SK-N-SH (cell line): Measurements from ENCODE around the gene RHBDL1. TPM values are rescaled to one million over a fixed set of nuclear protein-coding genes. Genes with fewer than 3 reads are reported as not detected.

Source experiments
- CTCF ChIA-PET: fragments of 300-600, 350-600 bp; formaldehyde crosslinking; extraction: SDS; loops from one replicate; lab custom pipeline; 2021; lab: Yijun Ruan, JAX
- POLR2A ChIA-PET: fragments of 350-600 bp; sonication (Branson Sonifier 250); formaldehyde crosslinking; extraction: SDS; loops from one replicate; lab custom pipeline; 2020; ENCODE audit warnings: antibody characterized with exemption, inconsistent platforms; lab: Yijun Ruan, JAX
- DNase-seq: peaks from one replicate; pipeline ENCODE4 v3.0.0; 2012
- H2AFZ ChIP-seq: fragments of 200-600 bp; sonication (generic); 2 replicates; pipeline ENCODE4 v1.8.1; 2016; ENCODE audit warnings: antibody characterized with exemption, mild to moderate bottlenecking, low read depth
- H3F3A ChIP-seq: fragments of 200-600 bp; sonication (generic); replicated peaks from 2 replicates; pipeline ENCODE3; 2016; ENCODE audit warnings: antibody characterized with exemption, mild to moderate bottlenecking; ENCODE audit not compliant: insufficient read depth
- H3K27ac ChIP-seq, 2 experiments: fragments of 200-500 bp in 1 of 2; fragments of 200-600 bp in 1 of 2; sonication (Bioruptor generic) in 1 of 2; sonication (generic), shearing (Covaris generic) in 1 of 2; 2 replicates each; pipeline versions ENCODE4 v1.5.1 to v1.6.1; 2014 to 2016; ENCODE audit warnings: low read depth in 2 of 2, inconsistent platforms in 1 of 2, low read length in 1 of 2, mild to moderate bottlenecking in 1 of 2, mixed read lengths in 1 of 2
- H3K27me3 ChIP-seq: fragments of 200-600 bp; sonication (generic), shearing (Covaris generic); 2 replicates; pipeline ENCODE4 v1.6.1; 2016; ENCODE audit warnings: mixed run types; ENCODE audit not compliant: insufficient read depth
- H3K36me3 ChIP-seq, 2 experiments: fragments of 200-500 bp in 1 of 2; fragments of 200-600 bp in 1 of 2; sonication (Bioruptor generic) in 1 of 2; sonication (generic) in 1 of 2; replicated peaks in 1 of 2; 2 replicates each; pipeline versions ENCODE3 to v1.5.1; 2014 to 2016; ENCODE audit warnings: low read length in 1 of 2, mild to moderate bottlenecking in 1 of 2; ENCODE audit not compliant: insufficient read depth in 2 of 2, control insufficient read depth in 1 of 2
- H3K4me1 ChIP-seq, 2 experiments: fragments of 200-500 bp in 1 of 2; fragments of 200-600 bp in 1 of 2; sonication (Bioruptor generic) in 1 of 2; sonication (generic), shearing (Covaris generic) in 1 of 2; 2 replicates each; pipeline versions ENCODE4 v1.5.1 to v1.6.1; 2014 to 2016; ENCODE audit warnings: low read depth in 1 of 2, low read length in 1 of 2, mixed run types in 1 of 2; ENCODE audit not compliant: insufficient read depth in 2 of 2, control insufficient read depth in 1 of 2
- H3K4me2 ChIP-seq: fragments of 200-600 bp; sonication (generic), shearing (Covaris generic); 2 replicates; pipeline ENCODE4 v1.6.1; 2017; ENCODE audit warnings: mixed run types
- H3K4me3 ChIP-seq, 2 experiments: fragments of 200-500 bp in 1 of 2; fragments of 200-600 bp in 1 of 2; sonication (Bioruptor generic) in 1 of 2; sonication (generic), shearing (Covaris generic) in 1 of 2; 2 replicates each; pipeline versions ENCODE4 v1.5.1 to v1.8.1; 2014 to 2016; ENCODE audit warnings: low read depth in 2 of 2, inconsistent platforms in 1 of 2, low read length in 1 of 2, mild to moderate bottlenecking in 1 of 2, mixed read lengths in 1 of 2, moderate library complexity in 1 of 2
- H3K79me2 ChIP-seq: fragments of 200-600 bp; sonication (generic); 2 replicates; pipeline ENCODE4 v1.8.1; 2017; ENCODE audit warnings: mild to moderate bottlenecking; ENCODE audit not compliant: insufficient read depth
- H3K9ac ChIP-seq: fragments of 200-600 bp; sonication (generic); 2 replicates; pipeline ENCODE4 v1.6.1; 2017; ENCODE audit warnings: mixed run types
- H3K9me2 ChIP-seq: fragments of 200-600 bp; sonication (generic); 2 replicates; pipeline ENCODE4 v1.6.1; 2017; ENCODE audit warnings: mixed run types
- H3K9me3 ChIP-seq: fragments of 200-600 bp; sonication (generic); 2 replicates; pipeline ENCODE4 v1.6.1; 2017; ENCODE audit warnings: mixed run types, mild to moderate bottlenecking, moderate library complexity
- H4K20me1 ChIP-seq: fragments of 200-600 bp; sonication (generic); 2 replicates; pipeline ENCODE4 v1.6.1; 2017; ENCODE audit warnings: mild to moderate bottlenecking, mixed run types; ENCODE audit not compliant: insufficient read depth
- CHD2 ChIP-seq: fragments of 150-350 bp; IDR thresholded peaks from 2 replicates; pipeline ENCODE4 v1.6.1; 2018; ENCODE audit warnings: low read length; ENCODE audit not compliant: partially characterized antibody
- ELF1 ChIP-seq: IDR thresholded peaks from 2 replicates; pipeline ENCODE4 v1.4.0; 2012
- EP300 ChIP-seq, 2 experiments: IDR thresholded peaks; 2 replicates each; pipeline versions ENCODE4 v1.4.0 to v1.6.1; 2012; ENCODE audit warnings: borderline replicate concordance in 1 of 2, low read depth in 1 of 2, low read length in 1 of 2
- EZH2phosphoT487 ChIP-seq: fragments of 200-600 bp; sonication (generic); IDR thresholded peaks from 2 replicates; pipeline ENCODE4 v1.6.1; 2017; ENCODE audit warnings: low read depth, mixed run types, mild to moderate bottlenecking, antibody characterized with exemption, moderate library complexity, borderline replicate concordance
- MEF2A ChIP-seq: IDR thresholded peaks from 2 replicates; pipeline ENCODE4 v1.4.0; 2012; ENCODE audit warnings: low read depth, borderline replicate concordance
- NFIC ChIP-seq: IDR thresholded peaks from 2 replicates; pipeline ENCODE4 v1.4.0; 2012; ENCODE audit warnings: borderline replicate concordance
- RFX5 ChIP-seq: IDR thresholded peaks from 2 replicates; pipeline ENCODE4 v1.6.1; 2012; ENCODE audit warnings: mild to moderate bottlenecking, improper control_type of control experiment, low read length
- RXRA ChIP-seq: IDR thresholded peaks from 2 replicates; pipeline ENCODE4 v1.4.0; 2012; ENCODE audit warnings: low read depth, mild to moderate bottlenecking, borderline replicate concordance
- SIN3A ChIP-seq: IDR thresholded peaks from 2 replicates; pipeline ENCODE4 v1.6.1; 2012; ENCODE audit warnings: low read depth, mild to moderate bottlenecking, low read length, moderate library complexity, borderline replicate concordance
- SMC3 ChIP-seq: IDR thresholded peaks from 2 replicates; pipeline ENCODE4 v1.6.1; 2012; ENCODE audit warnings: low read depth, low read length, improper control_type of control experiment
- TEAD4 ChIP-seq: IDR thresholded peaks from 2 replicates; pipeline ENCODE4 v1.4.0; 2012; ENCODE audit warnings: mild to moderate bottlenecking, borderline replicate concordance; ENCODE audit not compliant: insufficient read depth
- YY1 ChIP-seq: IDR thresholded peaks from 2 replicates; pipeline ENCODE4 v1.4.0; 2012; ENCODE audit warnings: low read depth, mild to moderate bottlenecking
- whole genome bisulfite sequencing: methylation state at CpG from one replicate; pipeline ENCODE4 v1.1.6; 2017; ENCODE audit warnings: low lambda C conversion rate; 5-methylcytosine and 5-hydroxymethylcytosine counted together
- polyA plus RNA-seq, 3 experiments: library from polyadenylated mRNA; depleted of rRNA; stranded (reverse); fragments of >200 nt; gene quantifications; 2 replicates each; pipeline ENCODE4 v1.2.3, GENCODE V29; 2012
- TF ChIP-seq, protein P1 (sequence below): fragments of 150-350 bp; IDR thresholded peaks from 2 replicates; pipeline ENCODE4 v1.6.1; 2016; ENCODE audit warnings: mild to moderate bottlenecking, low read depth, low read length
- TF ChIP-seq, protein P2 (sequence below): IDR thresholded peaks from 2 replicates; pipeline ENCODE4 v1.4.0; 2012; ENCODE audit warnings: low read depth, borderline replicate concordance
- TF ChIP-seq, protein P3 (sequence below): IDR thresholded peaks from 2 replicates; pipeline ENCODE4; 2012
- TF ChIP-seq, protein P4 (sequence below): IDR thresholded peaks from 2 replicates; pipeline ENCODE4 v1.4.0; 2012; ENCODE audit warnings: low read depth
- TF ChIP-seq, protein P5 (sequence below): fragments of 200-600 bp; sonication (generic); IDR thresholded peaks from 2 replicates; pipeline ENCODE4 v1.6.1; 2017; ENCODE audit warnings: antibody characterized with exemption, mild to moderate bottlenecking, moderate library complexity

RHBDL1 gene
- polyA plus RNA-seq, 1 of the 3 experiments (the other 2 are of a cell fraction): 4.1 TPM

DNA sequence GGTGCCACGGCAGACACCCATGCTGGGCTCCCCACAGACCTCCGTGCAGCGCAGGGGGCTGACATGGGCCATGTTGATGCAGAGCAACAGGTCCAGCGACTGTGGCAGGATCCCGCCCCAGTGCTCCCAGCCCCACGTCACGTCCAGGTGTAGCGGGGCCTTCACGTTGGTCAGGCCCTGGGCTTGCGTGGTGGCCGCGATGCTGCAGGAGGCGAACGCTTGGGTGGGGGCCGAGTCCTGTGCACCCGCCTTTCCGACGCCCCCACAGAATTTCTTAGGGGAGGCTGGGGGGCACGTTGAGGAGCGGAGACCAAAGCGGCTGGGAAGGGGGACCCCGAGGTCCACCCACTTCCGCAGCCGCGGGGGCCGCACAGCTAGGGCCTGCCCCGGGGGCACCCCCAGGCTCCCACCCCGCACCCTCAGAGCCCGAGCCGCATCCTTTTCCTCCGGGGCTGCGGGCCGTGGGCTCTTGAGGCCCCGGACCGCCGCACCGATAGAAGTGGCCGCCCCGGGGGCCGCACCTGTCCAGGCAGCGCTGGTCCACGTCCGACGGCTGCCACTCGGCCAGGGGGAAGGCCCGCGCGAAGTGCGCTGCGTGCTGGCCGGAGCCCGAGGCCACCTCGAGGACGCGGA is 39.8 kb upstream of the RHBDL1 start:
- peak overlapping the region; percentile 94 to 98; a peak in 3 of 4 replicates for H3K27ac ChIP-seq
- no peaks in the 10 kb centered on the region for H3K27me3 ChIP-seq
- no peaks in the 10 kb centered on the region for H3K9me3 ChIP-seq
- H3F3A ChIP-seq: peaks cover 13% of the 10 kb centered on the region
- 0% methylated on average over 3 of the region's 55 CpGs for WGBS
- peaks cover 0 to 16% of the 10 kb centered on the region in 2 experiments for H3K36me3 ChIP-seq
- no peak overlapping the region for H2AFZ ChIP-seq
- peak overlapping the region; percentile 90 for H3K9ac ChIP-seq
- H3K79me2 ChIP-seq: peaks cover 12% of the 10 kb centered on the region; the same call in 1 of the 2 replicates
- H3K4me2 ChIP-seq: peak overlapping the region; percentile 90
- DNase-seq: no peak
- H3K9me2 ChIP-seq: no peaks in the 10 kb centered on the region
- ChIA-PET POLR2A (interaction anchor here (0.7 to 1.6 kb wide), 6 partner anchors 11 to 109 kb away, joined by 3 to 5 read pairs (median 4); partner anchors contain the start of genes ANTKMT, CAPN15 and WDR90), CTCF (interaction anchor here (0.9 to 2.2 kb wide), 8 partner anchors 8 to 1570 kb away, joined by 3 to 11 read pairs (median 4); partner anchors contain the start of genes JMJD8, MLST8, WDR24 and WDR90)
- TF ChIP-seq MEF2A: no peak
- 0 out of 4 replicates have a peak, but pooled peaks of 1 of the 2 experiments have one; percentile 6 for TF ChIP-seq EP300 (IDR thresholded peaks at IDR 0.05; ENCODE audit: borderline replicate concordance in 1 of 2, low read depth in 1 of 2, low read length in 1 of 2)
- H3K4me1 ChIP-seq: peaks cover 0 to 34% of the 10 kb centered on the region in 2 experiments; a peak in 1 of 4 replicates
- peak overlapping the region; percentile 78 to 87 for H3K4me3 ChIP-seq
- H4K20me1 ChIP-seq: no peaks in the 10 kb centered on the region; the same call in 1 of the 2 replicates

DNA sequence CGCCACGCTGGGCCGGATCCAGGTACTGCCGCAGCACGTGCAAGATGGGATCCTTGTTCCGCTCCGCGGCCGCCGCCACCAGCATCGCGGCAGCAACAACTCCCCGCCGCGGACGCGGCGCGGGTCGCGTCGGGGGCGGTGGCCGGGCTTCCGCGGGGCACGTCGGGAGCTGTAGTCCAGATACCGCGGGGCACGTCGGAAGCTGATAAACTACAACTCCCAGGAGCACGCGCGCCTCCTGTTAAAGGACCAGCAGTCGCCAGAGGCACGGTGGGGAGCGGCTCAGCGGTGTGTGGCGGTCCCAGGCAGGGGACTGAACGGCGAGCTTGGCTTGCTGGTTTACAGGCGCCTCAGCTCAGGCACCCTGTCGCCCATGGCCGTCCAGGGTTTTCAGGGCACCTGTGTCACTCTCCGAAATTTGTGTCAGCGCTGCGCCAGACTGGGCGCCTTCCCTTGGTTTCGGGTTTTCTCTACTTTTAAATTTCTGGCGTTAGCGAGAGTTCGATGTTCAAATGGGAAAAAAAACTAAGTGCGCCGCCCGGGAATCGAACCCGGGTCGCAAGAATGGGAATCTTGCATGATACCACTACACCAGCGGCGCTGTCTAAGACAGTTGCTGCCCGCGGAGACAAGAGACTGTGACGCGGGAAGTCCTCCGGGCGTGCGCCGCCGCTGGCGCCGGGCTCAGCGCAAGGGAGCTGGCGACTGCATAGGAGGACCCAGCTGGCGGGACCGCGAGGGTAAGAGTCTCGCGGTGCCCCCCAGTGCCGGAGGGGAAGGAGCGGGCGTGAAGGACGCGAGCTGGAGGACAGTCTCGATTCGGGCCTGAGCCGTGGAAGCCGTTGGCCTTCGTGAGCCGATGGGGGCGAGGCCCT is 39.0 kb upstream of the RHBDL1 start, which contains the start of gene METTL26:
Gene METTL26 (minus strand): TSS at position 100 of the 875 bp plus-strand sequence. CDS start 15 bp downstream, at position 85.
- ChIA-PET CTCF (interaction anchor here (0.9 to 2.2 kb wide), 8 partner anchors 9 to 1569 kb away, joined by 3 to 11 read pairs (median 3); partner anchors contain the start of genes JMJD8, MLST8, WDR24 and WDR90), POLR2A (interaction anchor here (0.7 to 1.6 kb wide), 8 partner anchors 12 to 109 kb away, joined by 3 to 5 read pairs (median 4); partner anchors contain the start of genes ANTKMT, CAPN15, RAB40C and WDR90)
- peaks cover 12% of the 10 kb centered on the region; the same call in 1 of the 2 replicates for H3K79me2 ChIP-seq
- H3K9me3 ChIP-seq: no peaks in the 10 kb centered on the region
- 1% methylated on average over 45 of the region's 91 CpGs for WGBS
- H3F3A ChIP-seq: peaks cover 13% of the 10 kb centered on the region
- no peaks in the 10 kb centered on the region for H3K27me3 ChIP-seq
- H3K4me3 ChIP-seq: peak within 1 kb of the TSS; percentile 78 to 87
- H3K9me2 ChIP-seq: no peaks in the 10 kb centered on the region
- H4K20me1 ChIP-seq: no peaks in the 10 kb centered on the region; the same call in 1 of the 2 replicates
- H3K4me2 ChIP-seq: peak within 1 kb of the TSS; percentile 90
- H3K4me1 ChIP-seq: peaks cover 0 to 33% of the 10 kb centered on the region in 2 experiments; a peak in 1 of 4 replicates
- H3K9ac ChIP-seq: peak within 1 kb of the TSS; percentile 90
- H3K27ac ChIP-seq: peak within 1 kb of the TSS; percentile 94 to 98
- H2AFZ ChIP-seq: peak within 1 kb of the TSS; percentile 68; the same call in 1 of the 2 replicates
- peak; percentile 94 for DNase-seq
- H3K36me3 ChIP-seq: peaks cover 0 to 16% of the 10 kb centered on the region in 2 experiments
- TF ChIP-seq, protein P1, sequence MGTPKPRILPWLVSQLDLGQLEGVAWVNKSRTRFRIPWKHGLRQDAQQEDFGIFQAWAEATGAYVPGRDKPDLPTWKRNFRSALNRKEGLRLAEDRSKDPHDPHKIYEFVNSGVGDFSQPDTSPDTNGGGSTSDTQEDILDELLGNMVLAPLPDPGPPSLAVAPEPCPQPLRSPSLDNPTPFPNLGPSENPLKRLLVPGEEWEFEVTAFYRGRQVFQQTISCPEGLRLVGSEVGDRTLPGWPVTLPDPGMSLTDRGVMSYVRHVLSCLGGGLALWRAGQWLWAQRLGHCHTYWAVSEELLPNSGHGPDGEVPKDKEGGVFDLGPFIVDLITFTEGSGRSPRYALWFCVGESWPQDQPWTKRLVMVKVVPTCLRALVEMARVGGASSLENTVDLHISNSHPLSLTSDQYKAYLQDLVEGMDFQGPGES: no peak
- TF ChIP-seq TEAD4 (peak; percentile 94), SIN3A (peak; percentile 60; the same call in 1 of the 2 replicates), RFX5 (no peak), NFIC (no peak), YY1 (peak; percentile 18; the same call in 1 of the 2 replicates), ELF1 (0 out of 2 replicates have a peak, but pooled peaks have one; percentile 41), EZH2phosphoT487 (no peak), SMC3 (no peak), CHD2 (peak; percentile 84), RXRA (no peak)
- TF ChIP-seq, protein P2, sequence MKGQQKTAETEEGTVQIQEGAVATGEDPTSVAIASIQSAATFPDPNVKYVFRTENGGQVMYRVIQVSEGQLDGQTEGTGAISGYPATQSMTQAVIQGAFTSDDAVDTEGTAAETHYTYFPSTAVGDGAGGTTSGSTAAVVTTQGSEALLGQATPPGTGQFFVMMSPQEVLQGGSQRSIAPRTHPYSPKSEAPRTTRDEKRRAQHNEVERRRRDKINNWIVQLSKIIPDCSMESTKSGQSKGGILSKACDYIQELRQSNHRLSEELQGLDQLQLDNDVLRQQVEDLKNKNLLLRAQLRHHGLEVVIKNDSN: no peak
- TF ChIP-seq, protein P3, sequence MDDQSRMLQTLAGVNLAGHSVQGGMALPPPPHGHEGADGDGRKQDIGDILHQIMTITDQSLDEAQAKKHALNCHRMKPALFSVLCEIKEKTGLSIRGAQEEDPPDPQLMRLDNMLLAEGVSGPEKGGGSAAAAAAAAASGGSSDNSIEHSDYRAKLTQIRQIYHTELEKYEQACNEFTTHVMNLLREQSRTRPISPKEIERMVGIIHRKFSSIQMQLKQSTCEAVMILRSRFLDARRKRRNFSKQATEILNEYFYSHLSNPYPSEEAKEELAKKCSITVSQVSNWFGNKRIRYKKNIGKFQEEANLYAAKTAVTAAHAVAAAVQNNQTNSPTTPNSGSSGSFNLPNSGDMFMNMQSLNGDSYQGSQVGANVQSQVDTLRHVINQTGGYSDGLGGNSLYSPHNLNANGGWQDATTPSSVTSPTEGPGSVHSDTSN: no peak
- TF ChIP-seq, protein P4, sequence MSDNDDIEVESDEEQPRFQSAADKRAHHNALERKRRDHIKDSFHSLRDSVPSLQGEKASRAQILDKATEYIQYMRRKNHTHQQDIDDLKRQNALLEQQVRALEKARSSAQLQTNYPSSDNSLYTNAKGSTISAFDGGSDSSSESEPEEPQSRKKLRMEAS: peak; percentile 83
- TF ChIP-seq, protein P5, sequence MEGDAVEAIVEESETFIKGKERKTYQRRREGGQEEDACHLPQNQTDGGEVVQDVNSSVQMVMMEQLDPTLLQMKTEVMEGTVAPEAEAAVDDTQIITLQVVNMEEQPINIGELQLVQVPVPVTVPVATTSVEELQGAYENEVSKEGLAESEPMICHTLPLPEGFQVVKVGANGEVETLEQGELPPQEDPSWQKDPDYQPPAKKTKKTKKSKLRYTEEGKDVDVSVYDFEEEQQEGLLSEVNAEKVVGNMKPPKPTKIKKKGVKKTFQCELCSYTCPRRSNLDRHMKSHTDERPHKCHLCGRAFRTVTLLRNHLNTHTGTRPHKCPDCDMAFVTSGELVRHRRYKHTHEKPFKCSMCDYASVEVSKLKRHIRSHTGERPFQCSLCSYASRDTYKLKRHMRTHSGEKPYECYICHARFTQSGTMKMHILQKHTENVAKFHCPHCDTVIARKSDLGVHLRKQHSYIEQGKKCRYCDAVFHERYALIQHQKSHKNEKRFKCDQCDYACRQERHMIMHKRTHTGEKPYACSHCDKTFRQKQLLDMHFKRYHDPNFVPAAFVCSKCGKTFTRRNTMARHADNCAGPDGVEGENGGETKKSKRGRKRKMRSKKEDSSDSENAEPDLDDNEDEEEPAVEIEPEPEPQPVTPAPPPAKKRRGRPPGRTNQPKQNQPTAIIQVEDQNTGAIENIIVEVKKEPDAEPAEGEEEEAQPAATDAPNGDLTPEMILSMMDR: no peak
